ENCODE measurements around the gene CAMKMT.
A peak's percentile ranks its signal among the peaks of the same experiment; 100 is the strongest.

The CAMKMT gene

GRCh38 chr2:44722026-44722625, 360.4 kb downstream of the CAMKMT start:
- H3K4me3 ChIP-seq (ENCODE audit: control insufficient read depth in 1 of 7, extremely low read depth in 1 of 7, insufficient read depth in 4 of 7, low read depth in 2 of 7, low read length in 6 of 7): no peak overlapping the region
- ChIA-PET CTCF (interaction anchor here (0.7 kb wide), 1 partner anchor 108 kb away, joined by 3 read pairs; no protein-coding TSS in a partner anchor), POLR2A (no interaction called here)
- no peak overlapping the region for H3K27ac ChIP-seq (ENCODE audit: insufficient read depth in 1 of 2, low read depth in 1 of 2, low read length in 2 of 2, poor library complexity in 1 of 2, severe bottlenecking in 2 of 2)
- no peak for DNase-seq
- H3K4me1 ChIP-seq (ENCODE audit: control extremely low read depth in 1 of 4, control insufficient read depth in 4 of 4, insufficient read depth in 4 of 4, low read length in 3 of 4): no peaks in the 10 kb centered on the region
- no peaks in the 10 kb centered on the region for H3K36me3 ChIP-seq (ENCODE audit: control insufficient read depth in 4 of 4, insufficient read depth in 4 of 4, low read length in 3 of 4)
- no CpG with 5 or more reads among the region's 1 CpG for WGBS (ENCODE audit: insufficient coverage)
- no peaks in the 10 kb centered on the region for H3K9me3 ChIP-seq (ENCODE audit: control extremely low read depth in 1 of 5, control insufficient read depth in 4 of 5, insufficient read depth in 2 of 5, low read depth in 1 of 5, low read length in 4 of 5)
- no peaks in the 10 kb centered on the region for H3K27me3 ChIP-seq (replicated peaks in 2 of 5; ENCODE audit: control insufficient read depth in 4 of 5, insufficient read depth in 5 of 5, low read length in 4 of 5)

- 100% methylated on average over 2 of the region's 3 CpGs for WGBS (ENCODE audit: insufficient coverage)
Observed at GRCh38 chr2:44723921-44724320, 362.2 kb downstream of the CAMKMT start.

GRCh38 chr2:44730593-44730992, 368.8 kb downstream of the CAMKMT start:
- no peaks in the 10 kb centered on the region for H3K27me3 ChIP-seq (replicated peaks in 2 of 5; ENCODE audit: control insufficient read depth in 4 of 5, insufficient read depth in 5 of 5, low read length in 4 of 5)
- no peak for DNase-seq
- POLR2A ChIA-PET: no interaction called here
- H3K9me3 ChIP-seq (ENCODE audit: control extremely low read depth in 1 of 5, control insufficient read depth in 4 of 5, insufficient read depth in 2 of 5, low read depth in 1 of 5, low read length in 4 of 5): peaks cover 0 to 9% (median 2%) of the 10 kb centered on the region in 5 experiments
- peaks cover 0 to 3% (median 0%) of the 10 kb centered on the region in 4 experiments for H3K4me1 ChIP-seq (ENCODE audit: control extremely low read depth in 1 of 4, control insufficient read depth in 4 of 4, insufficient read depth in 4 of 4, low read length in 3 of 4)
- CTCF ChIA-PET: no interaction called here
- H3K27ac ChIP-seq (ENCODE audit: insufficient read depth in 1 of 2, low read depth in 1 of 2, low read length in 2 of 2, poor library complexity in 1 of 2, severe bottlenecking in 2 of 2): no peak overlapping the region
- H3K4me3 ChIP-seq (ENCODE audit: control insufficient read depth in 1 of 7, extremely low read depth in 1 of 7, insufficient read depth in 4 of 7, low read depth in 2 of 7, low read length in 6 of 7): no peak overlapping the region
- H3K36me3 ChIP-seq (ENCODE audit: control insufficient read depth in 4 of 4, insufficient read depth in 4 of 4, low read length in 3 of 4): no peaks in the 10 kb centered on the region

More at GRCh38 chr2:44723921-44724320, 362.2 kb downstream of the CAMKMT start:
- H3K4me3 ChIP-seq (ENCODE audit: control insufficient read depth in 1 of 7, extremely low read depth in 1 of 7, insufficient read depth in 4 of 7, low read depth in 2 of 7, low read length in 6 of 7): no peak overlapping the region
- H3K4me1 ChIP-seq (ENCODE audit: control extremely low read depth in 1 of 4, control insufficient read depth in 4 of 4, insufficient read depth in 4 of 4, low read length in 3 of 4): no peaks in the 10 kb centered on the region
- DNase-seq: no peak
- POLR2A ChIA-PET: no interaction called here
- H3K27ac ChIP-seq (ENCODE audit: insufficient read depth in 1 of 2, low read depth in 1 of 2, low read length in 2 of 2, poor library complexity in 1 of 2, severe bottlenecking in 2 of 2): no peak overlapping the region
- no peaks in the 10 kb centered on the region for H3K9me3 ChIP-seq (ENCODE audit: control extremely low read depth in 1 of 5, control insufficient read depth in 4 of 5, insufficient read depth in 2 of 5, low read depth in 1 of 5, low read length in 4 of 5)
- CTCF ChIA-PET: no interaction called here
- no peaks in the 10 kb centered on the region for H3K36me3 ChIP-seq (ENCODE audit: control insufficient read depth in 4 of 4, insufficient read depth in 4 of 4, low read length in 3 of 4)
- H3K27me3 ChIP-seq (replicated peaks in 2 of 5; ENCODE audit: control insufficient read depth in 4 of 5, insufficient read depth in 5 of 5, low read length in 4 of 5): no peaks in the 10 kb centered on the region

- peaks cover 2 to 17% (median 3%) of the 10 kb centered on the region in 5 experiments for H3K9me3 ChIP-seq (ENCODE audit: control extremely low read depth in 1 of 5, control insufficient read depth in 4 of 5, insufficient read depth in 2 of 5, low read depth in 1 of 5, low read length in 4 of 5)
- H3K27ac ChIP-seq (ENCODE audit: insufficient read depth in 1 of 2, low read depth in 1 of 2, low read length in 2 of 2, poor library complexity in 1 of 2, severe bottlenecking in 2 of 2): no peak overlapping the region
- ChIA-PET POLR2A (no interaction called here), CTCF (no interaction called here)
- H3K4me3 ChIP-seq (ENCODE audit: control insufficient read depth in 1 of 7, extremely low read depth in 1 of 7, insufficient read depth in 4 of 7, low read depth in 2 of 7, low read length in 6 of 7): no peak overlapping the region
- H3K27me3 ChIP-seq (replicated peaks in 2 of 5; ENCODE audit: control insufficient read depth in 4 of 5, insufficient read depth in 5 of 5, low read length in 4 of 5): no peaks in the 10 kb centered on the region
- no peak for DNase-seq
- H3K36me3 ChIP-seq (ENCODE audit: control insufficient read depth in 4 of 4, insufficient read depth in 4 of 4, low read length in 3 of 4): no peaks in the 10 kb centered on the region
- WGBS (ENCODE audit: insufficient coverage): no CpG with 5 or more reads among the region's 1 CpG
- peaks cover 0 to 3% (median 0%) of the 10 kb centered on the region in 4 experiments for H3K4me1 ChIP-seq (ENCODE audit: control extremely low read depth in 1 of 4, control insufficient read depth in 4 of 4, insufficient read depth in 4 of 4, low read length in 3 of 4)
Observed at GRCh38 chr2:44731505-44731904, 369.8 kb downstream of the CAMKMT start.

GRCh38 chr2:44736270-44736942, 374.7 kb downstream of the CAMKMT start:
- Histone ChIP-seq H3K4me1 (ENCODE audit: control extremely low read depth in 1 of 4, control insufficient read depth in 4 of 4, insufficient read depth in 4 of 4, low read length in 3 of 4) (no peaks in the 10 kb centered on the region), H3K27me3 (replicated peaks in 2 of 5; ENCODE audit: control insufficient read depth in 4 of 5, insufficient read depth in 5 of 5, low read length in 4 of 5) (peaks cover 0 to 7% (median 0%) of the 10 kb centered on the region in 5 experiments), H3K36me3 (ENCODE audit: control insufficient read depth in 4 of 4, insufficient read depth in 4 of 4, low read length in 3 of 4) (no peaks in the 10 kb centered on the region), H3K27ac (ENCODE audit: insufficient read depth in 1 of 2, low read depth in 1 of 2, low read length in 2 of 2, poor library complexity in 1 of 2, severe bottlenecking in 2 of 2) (no peak overlapping the region), H3K4me3 (ENCODE audit: control insufficient read depth in 1 of 7, extremely low read depth in 1 of 7, insufficient read depth in 4 of 7, low read depth in 2 of 7, low read length in 6 of 7) (no peak overlapping the region), H3K9me3 (ENCODE audit: control extremely low read depth in 1 of 5, control insufficient read depth in 4 of 5, insufficient read depth in 2 of 5, low read depth in 1 of 5, low read length in 4 of 5) (peaks cover 4 to 41% (median 13%) of the 10 kb centered on the region in 5 experiments)
- DNase-seq: peak in 1 of 3 donors; percentile 10
- POLR2A ChIA-PET: no interaction called here
- no CpG with 5 or more reads among the region's 3 CpGs for WGBS (ENCODE audit: insufficient coverage)
- CTCF ChIA-PET: no interaction called here

GRCh38 chr2:44740678-44741077, 378.9 kb downstream of the CAMKMT start:
- ChIA-PET POLR2A (no interaction called here), CTCF (no interaction called here)
- Histone ChIP-seq H3K36me3 (ENCODE audit: control insufficient read depth in 4 of 4, insufficient read depth in 4 of 4, low read length in 3 of 4) (no peaks in the 10 kb centered on the region), H3K9me3 (ENCODE audit: control extremely low read depth in 1 of 5, control insufficient read depth in 4 of 5, insufficient read depth in 2 of 5, low read depth in 1 of 5, low read length in 4 of 5) (peaks cover 4 to 31% (median 10%) of the 10 kb centered on the region in 5 experiments), H3K27ac (ENCODE audit: insufficient read depth in 1 of 2, low read depth in 1 of 2, low read length in 2 of 2, poor library complexity in 1 of 2, severe bottlenecking in 2 of 2) (no peak overlapping the region), H3K4me3 (ENCODE audit: control insufficient read depth in 1 of 7, extremely low read depth in 1 of 7, insufficient read depth in 4 of 7, low read depth in 2 of 7, low read length in 6 of 7) (no peak overlapping the region), H3K4me1 (ENCODE audit: control extremely low read depth in 1 of 4, control insufficient read depth in 4 of 4, insufficient read depth in 4 of 4, low read length in 3 of 4) (no peaks in the 10 kb centered on the region), H3K27me3 (replicated peaks in 2 of 5; ENCODE audit: control insufficient read depth in 4 of 5, insufficient read depth in 5 of 5, low read length in 4 of 5) (peaks cover 0 to 16% (median 2%) of the 10 kb centered on the region in 5 experiments)
- peak in 2 of 3 donors; percentile 6 to 28 for DNase-seq
- WGBS (ENCODE audit: insufficient coverage): 23% methylated on average over 1 of the region's 1 CpG

GRCh38 chr2:44741507-44741906, 379.8 kb downstream of the CAMKMT start:
- DNase-seq: no peak
- WGBS (ENCODE audit: insufficient coverage): no CpG with 5 or more reads among the region's 1 CpG
- Histone ChIP-seq H3K4me1 (ENCODE audit: control extremely low read depth in 1 of 4, control insufficient read depth in 4 of 4, insufficient read depth in 4 of 4, low read length in 3 of 4) (no peaks in the 10 kb centered on the region), H3K27ac (ENCODE audit: insufficient read depth in 1 of 2, low read depth in 1 of 2, low read length in 2 of 2, poor library complexity in 1 of 2, severe bottlenecking in 2 of 2) (no peak overlapping the region), H3K9me3 (ENCODE audit: control extremely low read depth in 1 of 5, control insufficient read depth in 4 of 5, insufficient read depth in 2 of 5, low read depth in 1 of 5, low read length in 4 of 5) (peaks cover 3 to 24% (median 9%) of the 10 kb centered on the region in 5 experiments), H3K27me3 (replicated peaks in 2 of 5; ENCODE audit: control insufficient read depth in 4 of 5, insufficient read depth in 5 of 5, low read length in 4 of 5) (peaks cover 0 to 20% (median 2%) of the 10 kb centered on the region in 5 experiments), H3K4me3 (ENCODE audit: control insufficient read depth in 1 of 7, extremely low read depth in 1 of 7, insufficient read depth in 4 of 7, low read depth in 2 of 7, low read length in 6 of 7) (no peak overlapping the region), H3K36me3 (ENCODE audit: control insufficient read depth in 4 of 4, insufficient read depth in 4 of 4, low read length in 3 of 4) (no peaks in the 10 kb centered on the region)
- CTCF ChIA-PET: no interaction called here
- POLR2A ChIA-PET: no interaction called here
